ENCODE results near the gene CYP27C1. TPM values are rescaled to one million over a fixed set of nuclear protein-coding genes. Genes with fewer than 3 reads are reported as not detected.

The CYP27C1 gene
- polyA plus RNA-seq, 2 of the 4 experiments (the other 2 are of a cell fraction) = 2.2 to 4.6 TPM

DNA sequence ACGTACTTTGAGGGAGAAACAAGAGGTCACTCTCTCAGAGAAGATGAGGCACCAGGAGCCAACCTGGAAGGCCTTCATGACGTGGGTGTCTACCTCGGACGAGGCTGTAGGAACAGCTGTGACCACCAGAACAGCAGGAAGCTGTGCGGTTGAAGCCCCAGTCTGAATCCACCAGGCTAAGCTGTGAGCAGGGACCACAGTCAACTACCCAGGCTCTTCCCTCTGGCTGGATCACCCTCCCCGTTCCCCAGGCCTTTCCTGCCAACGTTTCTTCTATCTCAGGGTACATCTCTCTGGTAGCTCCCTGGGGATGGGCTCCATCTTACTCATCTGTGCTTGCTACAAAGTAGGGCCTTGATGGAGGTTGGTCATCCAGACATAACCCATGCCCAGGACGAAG is 36.8 kb upstream of the CYP27C1 start:
- POLR2A ChIA-PET = no interaction called here
- FAIRE-seq (no peak), DNase-seq (ENCODE audit: low read depth in 1 of 2, low spot score in 1 of 2) (no peak), ATAC-seq (no peak)
- no peaks in the 10 kb centered on the region for H3K9me3 ChIP-seq
- no peak overlapping the region for H3K27ac ChIP-seq
- CTCF ChIA-PET = interaction anchor here (1.1 to 2.0 kb wide), 2 partner anchors 9 to 14 kb away, joined by 3 to 6 read pairs; no protein-coding TSS in a partner anchor
- H3K4me2 ChIP-seq = no peak overlapping the region
- H3K4me1 ChIP-seq = peaks cover 16% of the 10 kb centered on the region
- WGBS (ENCODE audit: missing lambda C conversion rate) = 84% methylated on average over 8 of the region's 8 CpGs
- H3K4me3 ChIP-seq = no peak overlapping the region
- TF ChIP-seq, protein P1, sequence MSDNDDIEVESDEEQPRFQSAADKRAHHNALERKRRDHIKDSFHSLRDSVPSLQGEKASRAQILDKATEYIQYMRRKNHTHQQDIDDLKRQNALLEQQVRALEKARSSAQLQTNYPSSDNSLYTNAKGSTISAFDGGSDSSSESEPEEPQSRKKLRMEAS (IDR thresholded peaks at IDR 0.05) = no peak
- TF ChIP-seq PHF8 (IDR thresholded peaks at IDR 0.05; ENCODE audit: borderline replicate concordance, low read depth) (no peak), POLR2AphosphoS2 (conservative IDR thresholded peaks at IDR 0.05; ENCODE audit: low read length) (no peak), KDM1A (IDR thresholded peaks at IDR 0.05; ENCODE audit: low read depth) (no peak), CBX2 (IDR thresholded peaks at IDR 0.05; ENCODE audit: borderline replicate concordance, low read depth) (no peak), NFE2L2 (conservative IDR thresholded peaks at IDR 0.05; ENCODE audit: low read length) (no peak), HOXB5 (CRISPR knock-in tag; IDR thresholded peaks at IDR 0.05) (no peak)
- TF ChIP-seq, protein P2, sequence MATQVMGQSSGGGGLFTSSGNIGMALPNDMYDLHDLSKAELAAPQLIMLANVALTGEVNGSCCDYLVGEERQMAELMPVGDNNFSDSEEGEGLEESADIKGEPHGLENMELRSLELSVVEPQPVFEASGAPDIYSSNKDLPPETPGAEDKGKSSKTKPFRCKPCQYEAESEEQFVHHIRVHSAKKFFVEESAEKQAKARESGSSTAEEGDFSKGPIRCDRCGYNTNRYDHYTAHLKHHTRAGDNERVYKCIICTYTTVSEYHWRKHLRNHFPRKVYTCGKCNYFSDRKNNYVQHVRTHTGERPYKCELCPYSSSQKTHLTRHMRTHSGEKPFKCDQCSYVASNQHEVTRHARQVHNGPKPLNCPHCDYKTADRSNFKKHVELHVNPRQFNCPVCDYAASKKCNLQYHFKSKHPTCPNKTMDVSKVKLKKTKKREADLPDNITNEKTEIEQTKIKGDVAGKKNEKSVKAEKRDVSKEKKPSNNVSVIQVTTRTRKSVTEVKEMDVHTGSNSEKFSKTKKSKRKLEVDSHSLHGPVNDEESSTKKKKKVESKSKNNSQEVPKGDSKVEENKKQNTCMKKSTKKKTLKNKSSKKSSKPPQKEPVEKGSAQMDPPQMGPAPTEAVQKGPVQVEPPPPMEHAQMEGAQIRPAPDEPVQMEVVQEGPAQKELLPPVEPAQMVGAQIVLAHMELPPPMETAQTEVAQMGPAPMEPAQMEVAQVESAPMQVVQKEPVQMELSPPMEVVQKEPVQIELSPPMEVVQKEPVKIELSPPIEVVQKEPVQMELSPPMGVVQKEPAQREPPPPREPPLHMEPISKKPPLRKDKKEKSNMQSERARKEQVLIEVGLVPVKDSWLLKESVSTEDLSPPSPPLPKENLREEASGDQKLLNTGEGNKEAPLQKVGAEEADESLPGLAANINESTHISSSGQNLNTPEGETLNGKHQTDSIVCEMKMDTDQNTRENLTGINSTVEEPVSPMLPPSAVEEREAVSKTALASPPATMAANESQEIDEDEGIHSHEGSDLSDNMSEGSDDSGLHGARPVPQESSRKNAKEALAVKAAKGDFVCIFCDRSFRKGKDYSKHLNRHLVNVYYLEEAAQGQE (IDR thresholded peaks at IDR 0.05) = no peak

DNA sequence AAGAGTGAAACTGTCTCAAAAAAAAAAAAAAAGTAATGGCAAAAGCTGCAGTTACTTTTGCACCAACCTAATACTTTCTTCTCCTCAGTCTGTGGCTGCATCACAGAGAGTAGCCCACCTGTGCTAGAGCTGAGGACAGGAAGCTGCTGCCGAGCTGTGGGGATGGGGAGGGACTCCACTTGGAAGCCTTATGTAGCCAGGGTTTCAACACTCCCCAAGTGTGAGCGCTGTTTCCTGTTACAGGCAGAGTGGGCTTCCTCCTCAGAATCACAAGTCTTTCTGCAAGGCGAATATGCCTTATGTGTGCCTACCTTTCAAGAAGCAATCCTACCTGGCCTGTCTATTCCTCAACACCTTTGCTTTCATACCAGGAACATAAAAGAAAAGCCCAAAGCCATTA is 36.3 kb upstream of the CYP27C1 start:
- WGBS (ENCODE audit: missing lambda C conversion rate) = 91% methylated on average over 3 of the region's 3 CpGs
- POLR2A ChIA-PET = no interaction called here

DNA sequence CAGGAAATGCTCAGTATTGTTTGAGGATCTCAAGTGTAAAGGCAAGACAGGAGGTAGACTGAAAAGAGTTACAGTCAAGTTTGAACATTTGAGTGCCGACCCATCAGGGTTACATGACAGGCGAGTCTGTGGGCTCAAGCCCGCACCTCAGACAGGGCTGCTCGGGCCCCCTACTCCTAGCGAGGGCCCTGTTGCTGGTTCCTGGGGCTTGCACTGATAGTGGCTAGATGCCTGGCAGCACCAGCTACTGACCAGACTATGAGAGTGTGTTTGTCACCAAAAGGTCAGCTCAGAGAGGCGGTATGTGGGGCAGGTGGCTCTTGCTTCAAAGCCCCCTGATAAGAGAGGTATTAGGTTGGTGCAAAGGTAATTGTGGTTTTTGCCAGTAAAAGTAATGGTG is 35.6 kb upstream of the CYP27C1 start:
- POLR2A ChIA-PET = no interaction called here
- DNase-seq (ENCODE audit: low read depth in 1 of 2, low spot score in 1 of 2) (no peak), ATAC-seq (no peak), FAIRE-seq (no peak)
- Histone ChIP-seq H3K9me3 (no peaks in the 10 kb centered on the region), H3K27ac (no peak overlapping the region), H3K4me3 (no peak overlapping the region), H3K4me2 (no peak overlapping the region), H3K4me1 (peaks cover 16% of the 10 kb centered on the region)
- 93% methylated on average over 6 of the region's 6 CpGs for WGBS (ENCODE audit: missing lambda C conversion rate)
- TF ChIP-seq BHLHE40 (IDR thresholded peaks at IDR 0.05; ENCODE audit: low read depth, low read length) = no peak
- no peak for TF ChIP-seq RARB (CRISPR knock-in tag; IDR thresholded peaks at IDR 0.05)
- TF ChIP-seq, protein P1 (IDR thresholded peaks at IDR 0.05) = no peak
- CTCF ChIA-PET = interaction anchor here (1.1 kb wide), 1 partner anchor 10 kb away, joined by 3 read pairs; no protein-coding TSS in a partner anchor

More for the DNA sequence above, 36.3 kb upstream of the CYP27C1 start:
- H3K4me3 ChIP-seq = no peak overlapping the region
- H3K4me1 ChIP-seq = peaks cover 16% of the 10 kb centered on the region
- DNase-seq (ENCODE audit: low read depth in 1 of 2, low spot score in 1 of 2) = no peak
- ATAC-seq = no peak; a peak in 1 of 6 replicates
- no peak overlapping the region for H3K4me2 ChIP-seq
- CTCF ChIA-PET = interaction anchor here (1.1 to 2.0 kb wide), 2 partner anchors 9 to 14 kb away, joined by 3 to 6 read pairs; no protein-coding TSS in a partner anchor
- no peaks in the 10 kb centered on the region for H3K9me3 ChIP-seq
- no peak for FAIRE-seq
- no peak overlapping the region for H3K27ac ChIP-seq
- TF ChIP-seq HEYL (CRISPR knock-in tag; IDR thresholded peaks at IDR 0.05) (no peak), MAZ (IDR thresholded peaks at IDR 0.05; ENCODE audit: borderline replicate concordance, low read depth, low read length) (no peak), CBX8 (IDR thresholded peaks at IDR 0.05) (no peak), GATA3 (IDR thresholded peaks at IDR 0.05; ENCODE audit: borderline replicate concordance) (no peak), CHD4 (IDR thresholded peaks at IDR 0.05; ENCODE audit: borderline replicate concordance) (no peak), FOSB (CRISPR knock-in tag; IDR thresholded peaks at IDR 0.05) (no peak), NR3C1 (IDR thresholded peaks at IDR 0.05) (no peak), ZC3H11A (IDR thresholded peaks at IDR 0.05) (no peak), KDM5A (IDR thresholded peaks at IDR 0.05) (no peak), ZSCAN20 (CRISPR knock-in tag; IDR thresholded peaks at IDR 0.05) (no peak), CHD2 (IDR thresholded peaks at IDR 0.05; ENCODE audit: low read length, partially characterized antibody) (no peak), NFE2L2 (conservative IDR thresholded peaks at IDR 0.05; ENCODE audit: low read length) (no peak), KDM1A (IDR thresholded peaks at IDR 0.05; ENCODE audit: low read depth) (no peak), ESRRA (IDR thresholded peaks at IDR 0.05; ENCODE audit: borderline replicate concordance, low read length) (no peak), CEBPB (IDR thresholded peaks at IDR 0.05) (no peak), EP300 (IDR thresholded peaks at IDR 0.05) (no peak), RARB (CRISPR knock-in tag; IDR thresholded peaks at IDR 0.05) (no peak)
- TF ChIP-seq, protein P3, sequence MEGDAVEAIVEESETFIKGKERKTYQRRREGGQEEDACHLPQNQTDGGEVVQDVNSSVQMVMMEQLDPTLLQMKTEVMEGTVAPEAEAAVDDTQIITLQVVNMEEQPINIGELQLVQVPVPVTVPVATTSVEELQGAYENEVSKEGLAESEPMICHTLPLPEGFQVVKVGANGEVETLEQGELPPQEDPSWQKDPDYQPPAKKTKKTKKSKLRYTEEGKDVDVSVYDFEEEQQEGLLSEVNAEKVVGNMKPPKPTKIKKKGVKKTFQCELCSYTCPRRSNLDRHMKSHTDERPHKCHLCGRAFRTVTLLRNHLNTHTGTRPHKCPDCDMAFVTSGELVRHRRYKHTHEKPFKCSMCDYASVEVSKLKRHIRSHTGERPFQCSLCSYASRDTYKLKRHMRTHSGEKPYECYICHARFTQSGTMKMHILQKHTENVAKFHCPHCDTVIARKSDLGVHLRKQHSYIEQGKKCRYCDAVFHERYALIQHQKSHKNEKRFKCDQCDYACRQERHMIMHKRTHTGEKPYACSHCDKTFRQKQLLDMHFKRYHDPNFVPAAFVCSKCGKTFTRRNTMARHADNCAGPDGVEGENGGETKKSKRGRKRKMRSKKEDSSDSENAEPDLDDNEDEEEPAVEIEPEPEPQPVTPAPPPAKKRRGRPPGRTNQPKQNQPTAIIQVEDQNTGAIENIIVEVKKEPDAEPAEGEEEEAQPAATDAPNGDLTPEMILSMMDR (IDR thresholded peaks at IDR 0.05) = no peak
- TF ChIP-seq, protein P1 (IDR thresholded peaks at IDR 0.05) = no peak
